GM12892 (cell line): ENCODE results near the gene LRMDA.

Experiments used
- DNase-seq: peaks from one replicate; pipeline ENCODE4 v3.0.0; 2011; ENCODE audit not compliant: insufficient read length
- FAIRE-seq: peaks from 2 replicates; lab custom pipeline; 2011; peaks lifted over from hg19 to GRCh38; lab: Jason Lieb, UNC
- POLR2A ChIP-seq: IDR thresholded peaks from 2 replicates; pipeline ENCODE4 v1.6.1; 2011; ENCODE audit warnings: low read depth, low read length, control low read depth
- POLR2AphosphoS5 ChIP-seq: IDR thresholded peaks from 2 replicates; pipeline ENCODE4 v1.6.1; 2011; ENCODE audit warnings: low read depth, low read length, control low read depth
- TAF1 ChIP-seq: IDR thresholded peaks from 2 replicates; pipeline ENCODE4 v1.6.1; 2011; ENCODE audit warnings: low read depth, mild to moderate bottlenecking, control low read depth, low read length, borderline replicate concordance

LRMDA gene

DNA sequence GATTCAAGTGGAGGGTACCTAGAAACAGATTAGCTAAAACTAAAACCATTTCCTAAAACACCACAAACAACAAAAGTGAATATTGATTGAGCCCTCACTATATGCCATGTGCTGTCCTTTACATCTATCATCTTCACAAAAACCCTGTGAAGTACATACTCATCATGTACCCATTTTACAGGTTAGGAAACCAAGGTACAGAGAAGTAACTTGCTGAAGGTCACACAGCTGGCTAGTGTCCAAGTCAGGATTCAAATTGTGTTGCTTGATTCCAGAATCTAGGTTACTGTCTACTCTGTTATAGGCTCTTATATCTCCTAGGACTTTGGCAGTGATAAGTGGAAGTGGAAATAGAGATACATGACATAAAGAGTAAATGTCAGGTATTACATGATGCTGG, 463.8 kb downstream of the LRMDA start:
- FAIRE-seq = no peak
- TF ChIP-seq POLR2AphosphoS5 (no peak), TAF1 (no peak), POLR2A (no peak)
- DNase-seq = no peak

DNA sequence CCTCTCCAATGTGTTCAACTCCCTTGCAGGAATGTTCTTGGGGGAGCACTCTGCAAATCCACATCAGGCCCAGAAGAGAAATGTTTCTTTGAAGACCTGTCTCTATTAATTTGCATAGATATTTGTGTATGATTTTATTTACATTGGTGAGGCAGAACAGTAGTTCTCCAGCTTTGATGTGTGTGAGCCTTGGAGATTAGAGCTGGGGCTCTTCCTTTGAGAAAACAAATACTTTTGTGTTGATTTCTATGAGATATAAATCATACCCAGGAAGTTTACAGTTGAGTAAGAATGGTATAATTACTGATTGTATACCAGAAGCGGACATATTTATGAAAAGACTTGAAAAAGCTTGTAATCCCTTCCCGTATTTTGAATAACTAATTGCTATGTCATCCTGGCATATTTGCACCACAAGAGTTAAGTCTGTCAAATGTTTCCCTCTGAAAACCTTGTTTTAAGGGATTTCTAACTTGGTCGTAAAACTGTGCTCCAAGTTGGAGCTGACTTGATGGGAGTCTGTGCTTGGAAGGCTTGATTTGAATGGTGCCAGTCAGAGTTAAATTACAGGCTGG, 468.5 kb downstream of the LRMDA start:
- DNase-seq (no peak), FAIRE-seq (no peak)
- no peak for TF ChIP-seq POLR2AphosphoS5
- no peak for TF ChIP-seq POLR2A
- no peak for TF ChIP-seq TAF1

DNA sequence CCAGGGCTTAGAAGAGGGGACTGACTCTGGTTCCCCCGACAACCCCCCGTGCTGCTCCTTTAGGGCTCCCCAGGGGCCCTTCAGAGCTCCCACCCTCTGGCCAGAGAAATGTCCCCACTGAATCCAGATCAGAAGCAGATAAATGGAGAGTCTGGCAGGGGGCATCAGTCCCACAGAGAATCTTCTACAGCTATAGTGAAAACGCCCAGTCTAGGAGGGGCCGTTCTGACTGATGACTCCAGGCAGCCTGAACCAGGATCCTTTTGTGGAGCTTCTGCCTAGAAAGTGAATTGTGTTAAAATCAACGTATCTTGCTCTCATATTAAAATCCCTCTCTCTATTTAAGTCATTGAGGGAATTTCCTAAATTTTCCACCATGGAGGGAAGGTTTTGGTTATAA, 471.4 kb downstream of the LRMDA start:
- no peak for FAIRE-seq
- no peak for DNase-seq
- TF ChIP-seq POLR2A = no peak
- TF ChIP-seq TAF1 = no peak
- TF ChIP-seq POLR2AphosphoS5 = no peak

DNA sequence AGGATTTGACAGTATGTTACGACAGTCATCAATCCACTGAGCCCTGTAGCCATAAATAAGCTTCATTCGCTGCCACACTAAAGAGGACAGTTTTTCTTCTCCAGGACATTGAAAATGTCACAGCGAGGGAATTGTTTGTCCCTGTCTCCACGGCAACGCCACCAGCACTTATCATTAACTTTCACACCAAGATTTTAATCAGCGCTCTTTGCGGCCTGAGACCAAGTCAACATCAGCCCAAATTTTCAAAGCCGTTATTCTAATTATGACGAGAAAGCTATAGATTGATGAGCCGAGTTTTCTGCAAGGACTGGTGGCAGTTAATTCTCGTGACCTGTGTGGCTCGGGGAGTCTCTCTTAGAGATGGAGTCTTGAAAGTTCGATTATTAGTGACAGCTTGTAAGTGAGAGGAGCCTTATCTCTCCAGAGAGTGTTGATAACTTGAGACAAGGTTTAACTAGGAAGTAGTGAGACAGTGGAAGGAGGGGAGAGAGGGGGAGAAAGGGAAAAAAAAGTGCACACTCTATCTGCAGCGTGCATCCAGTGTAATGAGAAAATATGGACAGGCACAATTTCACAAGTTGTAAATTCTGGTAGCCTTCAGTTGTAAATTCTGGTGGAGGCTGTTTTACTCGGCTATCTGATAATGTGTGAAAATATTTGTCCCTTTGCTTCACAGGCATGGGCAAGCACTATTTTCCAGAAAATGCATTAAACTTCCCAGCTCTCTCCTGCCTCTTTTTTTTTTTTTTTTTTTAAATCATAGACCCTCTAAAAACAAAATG, 473.3 kb downstream of the LRMDA start:
- FAIRE-seq = no peak
- TF ChIP-seq POLR2AphosphoS5 (no peak), TAF1 (no peak), POLR2A (no peak)
- DNase-seq = no peak

DNA sequence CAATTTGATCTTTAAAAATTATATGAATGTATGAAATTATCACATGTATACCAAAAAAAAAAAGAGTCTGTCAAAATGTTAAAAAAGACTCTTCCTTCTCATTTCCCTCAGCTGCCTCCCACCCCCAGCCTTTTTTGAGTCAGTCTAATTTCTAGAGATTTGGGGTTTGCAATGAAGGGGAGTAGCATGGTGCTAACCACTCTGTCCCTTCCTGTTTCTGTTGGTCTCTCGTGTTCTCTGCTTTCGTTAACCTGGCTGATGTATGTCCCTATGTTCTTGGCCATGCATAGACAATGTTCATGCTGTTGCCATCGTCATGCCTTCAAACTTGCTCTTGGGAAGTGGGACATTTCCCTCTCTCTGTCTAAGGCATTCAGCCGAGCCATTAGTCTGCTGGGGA, 474.1 kb downstream of the LRMDA start:
- DNase-seq = no peak
- TF ChIP-seq POLR2A (no peak), POLR2AphosphoS5 (no peak), TAF1 (no peak)
- no peak for FAIRE-seq

DNA sequence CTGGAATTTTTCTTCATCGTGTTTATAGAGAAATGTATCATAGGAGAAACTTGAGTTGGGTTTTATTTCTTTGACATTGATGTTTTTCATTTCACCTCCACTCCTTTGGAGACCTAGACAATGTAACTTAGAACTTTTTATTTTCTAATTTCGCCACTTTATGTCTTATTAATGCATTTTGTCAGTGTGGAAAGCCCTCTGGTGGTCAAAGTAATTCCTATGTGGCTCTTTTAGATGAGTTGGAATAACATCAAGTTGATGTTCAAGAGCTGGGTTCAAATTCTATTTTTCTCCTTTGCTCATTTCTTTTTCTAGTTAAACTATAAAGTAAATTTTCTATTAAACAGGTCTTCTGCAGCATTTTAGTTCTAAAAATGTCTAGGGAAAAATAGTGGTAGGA, 478.6 kb downstream of the LRMDA start:
- FAIRE-seq = no peak
- TF ChIP-seq POLR2A = no peak
- no peak for TF ChIP-seq POLR2AphosphoS5
- no peak for TF ChIP-seq TAF1
- no peak for DNase-seq

DNA sequence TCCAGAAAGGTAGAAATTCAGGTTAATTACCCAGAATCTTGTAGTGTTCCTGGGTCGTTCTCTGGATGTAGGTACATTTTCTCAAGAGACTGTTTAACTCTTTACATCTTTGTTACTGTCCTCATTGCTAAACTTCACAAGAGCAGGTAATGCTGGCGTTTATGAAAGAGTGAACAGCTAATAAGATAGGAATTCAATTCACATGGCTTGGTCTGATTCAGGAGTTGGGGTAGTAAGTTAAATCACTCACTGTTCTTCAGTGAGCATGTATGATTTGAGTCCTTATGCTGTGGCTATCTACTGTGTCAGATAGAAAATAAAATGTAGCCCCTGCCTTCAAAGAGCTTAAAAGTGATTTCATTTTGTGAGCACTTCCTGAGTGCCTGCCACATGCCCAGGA, 480.0 kb downstream of the LRMDA start:
- FAIRE-seq = no peak
- no peak for DNase-seq
- TF ChIP-seq POLR2AphosphoS5 (no peak), POLR2A (no peak), TAF1 (no peak)

DNA sequence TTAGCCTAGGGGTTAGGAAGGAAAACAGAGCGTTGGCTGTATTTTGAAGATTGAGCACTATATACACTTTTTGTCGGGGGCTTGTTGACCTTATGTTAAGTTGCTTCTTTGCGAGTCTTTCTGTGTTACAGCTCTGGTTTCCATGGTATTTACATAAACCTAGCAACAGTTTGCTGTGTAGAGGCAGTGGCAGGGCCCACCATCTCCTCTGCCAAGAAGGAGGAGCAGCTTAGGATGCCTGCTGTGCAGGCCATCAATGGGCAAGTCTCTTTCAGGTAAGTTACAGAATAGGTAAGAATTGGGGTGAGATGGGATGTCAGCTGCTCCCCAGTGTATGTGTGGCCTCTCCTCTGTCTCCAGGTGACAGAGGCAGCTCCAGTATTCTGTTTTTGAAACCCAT, 485.5 kb downstream of the LRMDA start:
- no peak for FAIRE-seq
- TF ChIP-seq POLR2A (no peak), POLR2AphosphoS5 (no peak), TAF1 (no peak)
- no peak for DNase-seq

DNA sequence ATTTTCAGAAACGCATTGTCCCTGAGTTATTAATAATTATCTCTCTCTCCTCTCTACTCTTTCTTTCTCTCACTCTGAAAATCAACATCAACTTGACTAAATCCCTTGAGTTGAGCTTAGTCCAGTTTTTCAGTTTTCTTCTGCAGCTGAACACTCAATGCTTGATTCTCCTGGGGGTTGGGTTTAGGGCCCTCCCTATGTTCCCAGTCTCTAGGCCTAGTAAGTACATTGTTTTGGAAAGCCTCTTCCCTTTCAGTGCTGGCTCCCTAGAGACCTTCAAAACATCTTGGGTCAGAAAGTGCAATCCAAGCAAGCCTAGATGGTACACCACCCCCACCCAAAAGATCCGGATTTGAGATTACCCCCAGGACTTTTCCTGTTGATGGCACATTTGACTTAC, 488.5 kb downstream of the LRMDA start:
- FAIRE-seq (no peak), DNase-seq (no peak)
- no peak for TF ChIP-seq TAF1
- no peak for TF ChIP-seq POLR2A
- TF ChIP-seq POLR2AphosphoS5 = no peak

DNA sequence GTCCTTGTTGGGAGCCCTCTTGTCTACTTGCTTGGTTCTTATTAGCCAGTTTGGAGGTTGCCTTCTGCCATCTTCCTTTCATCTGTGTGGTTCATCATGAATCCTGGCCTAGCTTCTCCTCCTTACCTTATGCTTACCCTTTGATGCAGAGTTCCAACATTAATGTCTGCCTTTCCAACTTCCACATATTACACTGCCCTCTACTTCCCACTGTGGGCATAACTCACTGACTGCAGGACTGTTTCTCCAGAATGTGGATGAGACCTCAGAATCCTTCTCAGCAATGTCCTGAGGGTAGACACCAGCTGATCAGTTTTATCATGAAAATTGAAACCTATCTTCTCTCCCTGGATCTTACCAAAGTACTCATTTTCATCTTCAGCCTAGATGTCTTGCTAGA, 491.0 kb downstream of the LRMDA start:
- no peak for FAIRE-seq
- DNase-seq = no peak
- TF ChIP-seq TAF1 (no peak), POLR2AphosphoS5 (no peak), POLR2A (no peak)

DNA sequence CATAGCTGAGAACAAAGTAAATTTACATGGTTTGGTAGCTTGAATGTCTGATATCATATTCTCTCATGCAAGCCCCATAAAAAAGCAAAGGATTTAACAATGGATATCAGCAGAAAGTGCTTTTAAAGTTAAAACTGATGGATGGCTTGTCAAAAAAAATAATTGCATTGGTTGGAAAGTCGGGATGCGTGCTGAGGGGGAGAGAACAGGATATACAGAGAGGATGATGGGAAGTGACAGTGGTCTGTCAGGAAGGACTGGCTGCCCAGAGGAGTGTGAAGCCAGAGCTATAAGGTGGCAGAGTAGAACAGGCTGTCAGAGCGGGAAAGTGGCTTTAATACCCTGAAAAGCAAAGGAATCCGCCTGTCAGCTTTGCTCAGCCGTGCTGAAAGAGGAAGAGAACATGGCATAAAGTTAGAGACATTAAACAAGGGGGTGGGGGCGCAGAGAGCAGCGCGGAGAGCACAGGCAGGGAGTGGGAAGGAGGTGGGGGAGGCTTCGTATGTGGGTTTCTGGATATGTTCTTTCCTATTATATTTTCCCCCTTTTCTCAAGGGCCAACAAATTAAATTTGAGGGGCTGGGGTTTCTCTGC, 493.0 kb downstream of the LRMDA start:
- FAIRE-seq (no peak), DNase-seq (no peak)
- TF ChIP-seq POLR2AphosphoS5 (no peak), POLR2A (no peak), TAF1 (no peak)
